ENCODE results near the gene YIF1A.

YIF1A gene

DNA sequence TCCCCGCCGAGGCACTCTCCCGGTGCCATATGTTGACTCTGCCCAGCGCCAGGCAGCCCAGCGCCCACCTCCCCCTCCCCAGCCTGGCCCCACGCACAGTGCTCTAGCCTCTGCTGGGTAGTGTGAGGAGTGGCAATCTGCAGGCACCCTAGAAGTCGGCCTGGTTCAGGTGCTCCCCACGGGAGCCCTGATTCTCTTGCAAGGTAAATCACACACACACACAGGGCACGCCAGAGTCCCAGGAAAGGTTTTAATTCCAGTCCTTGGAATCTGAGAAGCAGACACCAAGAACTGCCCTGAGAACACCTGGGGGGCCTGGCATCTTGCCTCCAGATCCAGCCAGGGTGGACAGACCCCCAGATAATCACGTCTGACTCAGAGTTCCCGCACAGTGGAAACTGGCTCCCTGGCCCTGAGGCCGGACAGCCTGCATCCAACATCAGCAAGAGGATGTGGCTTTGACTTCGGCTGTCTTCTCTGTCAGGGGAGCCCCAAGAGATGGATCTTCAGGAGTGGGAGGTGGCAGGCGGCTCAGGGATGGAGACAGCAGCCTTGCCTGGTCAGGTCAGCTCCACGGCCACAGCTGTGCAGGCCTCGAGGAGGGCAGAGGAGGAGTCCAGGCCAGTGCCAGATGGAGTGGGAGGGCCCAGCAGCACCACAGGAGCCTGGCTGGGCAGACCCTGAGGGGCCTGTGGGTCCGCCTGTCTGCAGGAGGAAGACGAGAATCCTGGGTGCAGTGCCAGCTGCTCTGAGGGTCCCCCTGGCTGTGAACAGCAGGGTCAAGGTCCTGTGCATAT, 48.4 kb upstream of the YIF1A start:
- peaks cover 0 to 50% of the 10 kb centered on the region in 2 experiments; a peak in 2 of 3 replicates for H3K36me3 ChIP-seq (ENCODE audit: control insufficient read depth in 2 of 2, insufficient read depth in 1 of 2, low read length in 2 of 2)
- no peak overlapping the region for H3K4me3 ChIP-seq (ENCODE audit: low read depth, low read length)
- H3K27ac ChIP-seq (ENCODE audit: extremely low read depth, low read depth, low read length), result no peak overlapping the region
- ChIA-PET CTCF (interaction anchor here (0.5 to 1.8 kb wide), 2 partner anchors 26 to 343 kb away, joined by 3 to 9 read pairs; no protein-coding TSS in a partner anchor), POLR2A (interaction anchor here (0.6 to 1.3 kb wide), 2 partner anchors 11 to 458 kb away, joined by 5 to 7 read pairs; partner anchors contain the start of gene B4GAT1)
- H3K4me1 ChIP-seq (ENCODE audit: control insufficient read depth, insufficient read depth, low read length), result no peaks in the 10 kb centered on the region
- TF ChIP-seq ZIC2 (tag by site-specific recombination; IDR thresholded peaks at IDR 0.05), result peak; percentile 81
- no peak for TF ChIP-seq ZNF239 (tag by site-specific recombination; IDR thresholded peaks at IDR 0.05)
- peak; percentile 51 for TF ChIP-seq ZNF335 (tag by site-specific recombination; conservative IDR thresholded peaks at IDR 0.05)
- no peak for TF ChIP-seq ZNF202 (tag by site-specific recombination; IDR thresholded peaks at IDR 0.05; ENCODE audit: borderline replicate concordance)
- no peaks in the 10 kb centered on the region for H3K9me3 ChIP-seq (ENCODE audit: control insufficient read depth, insufficient read depth, low read depth, low read length)

DNA sequence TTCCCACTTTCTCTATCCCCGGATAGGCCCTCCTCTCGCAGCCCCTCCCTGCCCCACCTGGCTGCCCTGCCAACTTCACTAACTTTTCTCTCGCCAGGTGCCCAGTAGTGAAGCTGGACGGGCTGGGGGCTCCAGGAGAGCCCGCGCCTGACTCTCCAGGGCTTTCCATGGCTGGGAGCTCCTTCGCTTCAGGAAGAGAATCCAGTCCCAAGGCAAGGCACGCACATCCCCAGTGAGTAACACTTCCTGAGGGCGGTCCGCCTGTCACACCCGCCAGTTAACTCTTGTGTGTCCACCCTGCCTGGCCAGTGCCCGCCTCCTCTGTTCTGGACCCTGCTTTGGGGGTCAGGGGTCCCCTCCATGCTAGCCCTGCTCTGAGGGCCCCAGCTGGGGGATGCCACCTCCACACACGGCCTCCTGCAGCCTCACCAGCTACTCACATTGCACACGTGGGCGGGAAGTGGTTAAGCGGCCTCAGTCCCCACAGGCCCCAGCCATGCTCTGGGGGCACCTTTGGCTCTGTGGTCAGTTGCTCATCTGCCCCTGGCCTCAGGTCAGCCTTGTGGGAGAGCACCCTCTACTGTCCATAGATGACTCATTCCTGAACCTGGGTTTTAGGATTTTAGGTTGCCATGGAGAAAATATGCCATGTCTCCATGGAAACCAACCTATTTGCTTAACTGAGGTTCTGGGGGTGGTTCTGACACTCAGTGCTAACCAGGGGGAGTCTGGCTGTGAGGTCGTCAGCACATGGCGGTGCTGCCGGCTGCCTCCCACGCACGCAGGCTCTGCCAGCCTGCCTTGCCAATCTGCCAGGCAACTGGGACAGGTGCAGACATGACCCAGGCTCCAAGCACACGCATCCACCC, 47.5 kb upstream of the YIF1A start, which contains the start of gene RIN1:
Gene RIN1 (minus strand): TSS at position 201 of the 869 bp plus-strand sequence. CDS start 32 bp downstream, at position 169.
- ChIA-PET POLR2A (interaction anchor here (0.7 to 1.9 kb wide), 6 partner anchors 8 to 47 kb away, joined by 3 to 10 read pairs (median 3); partner anchors contain the start of genes B4GAT1, BRMS1, CD248 and YIF1A), CTCF (interaction anchor here (0.5 to 1.2 kb wide), 6 partner anchors 17 to 702 kb away, joined by 3 to 6 read pairs (median 4); no protein-coding TSS in a partner anchor)
- H3K27ac ChIP-seq (ENCODE audit: extremely low read depth, low read depth, low read length), result no peak within 1 kb of the TSS
- no peak within 1 kb of the TSS for H3K4me3 ChIP-seq (ENCODE audit: low read depth, low read length)
- no peaks in the 10 kb centered on the region for H3K4me1 ChIP-seq (ENCODE audit: control insufficient read depth, insufficient read depth, low read length)
- no peaks in the 10 kb centered on the region for H3K9me3 ChIP-seq (ENCODE audit: control insufficient read depth, insufficient read depth, low read depth, low read length)
- H3K36me3 ChIP-seq (ENCODE audit: control insufficient read depth in 2 of 2, insufficient read depth in 1 of 2, low read length in 2 of 2), result peaks cover 0 to 42% of the 10 kb centered on the region in 2 experiments; a peak in 2 of 3 replicates
- TF ChIP-seq ZNF24 (tag by site-specific recombination; IDR thresholded peaks at IDR 0.05) (no peak), ZNF157 (tag by site-specific recombination; IDR thresholded peaks at IDR 0.05) (no peak), GLIS1 (tag by site-specific recombination; IDR thresholded peaks at IDR 0.05) (peak; percentile 21; the same call in 1 of the 2 replicates), IKZF3 (tag by site-specific recombination; IDR thresholded peaks at IDR 0.05) (no peak), ZNF211 (tag by site-specific recombination; IDR thresholded peaks at IDR 0.05; ENCODE audit: low read depth) (no peak), MYNN (tag by site-specific recombination; IDR thresholded peaks at IDR 0.05; ENCODE audit: borderline replicate concordance) (peak; percentile 86), ZNF302 (tag by site-specific recombination; IDR thresholded peaks at IDR 0.05; ENCODE audit: low read depth) (no peak), ZNF394 (tag by site-specific recombination; IDR thresholded peaks at IDR 0.05; ENCODE audit: borderline replicate concordance) (no peak), ZNF626 (tag by site-specific recombination; IDR thresholded peaks at IDR 0.05) (no peak), ZSCAN30 (tag by site-specific recombination; IDR thresholded peaks at IDR 0.05) (no peak), ZNF600 (tag by site-specific recombination; IDR thresholded peaks at IDR 0.05) (peak; percentile 77), KLF7 (tag by site-specific recombination; IDR thresholded peaks at IDR 0.05; ENCODE audit: borderline replicate concordance) (no peak), ZBTB48 (tag by site-specific recombination; IDR thresholded peaks at IDR 0.05) (no peak), ZNF26 (tag by site-specific recombination; IDR thresholded peaks at IDR 0.05) (no peak), ZNF112 (tag by site-specific recombination; IDR thresholded peaks at IDR 0.05) (no peak), ZNF433 (tag by site-specific recombination; IDR thresholded peaks at IDR 0.05; ENCODE audit: low read depth) (no peak), GLIS2 (tag by site-specific recombination; IDR thresholded peaks at IDR 0.05) (peak; percentile 41; the same call in 1 of the 2 replicates), ZNF843 (tag by site-specific recombination; IDR thresholded peaks at IDR 0.05) (no peak), BCL11B (tag by site-specific recombination; IDR thresholded peaks at IDR 0.05; ENCODE audit: low read depth) (no peak), ZNF488 (tag by site-specific recombination; IDR thresholded peaks at IDR 0.05) (no peak)
- TF ChIP-seq, protein P1, sequence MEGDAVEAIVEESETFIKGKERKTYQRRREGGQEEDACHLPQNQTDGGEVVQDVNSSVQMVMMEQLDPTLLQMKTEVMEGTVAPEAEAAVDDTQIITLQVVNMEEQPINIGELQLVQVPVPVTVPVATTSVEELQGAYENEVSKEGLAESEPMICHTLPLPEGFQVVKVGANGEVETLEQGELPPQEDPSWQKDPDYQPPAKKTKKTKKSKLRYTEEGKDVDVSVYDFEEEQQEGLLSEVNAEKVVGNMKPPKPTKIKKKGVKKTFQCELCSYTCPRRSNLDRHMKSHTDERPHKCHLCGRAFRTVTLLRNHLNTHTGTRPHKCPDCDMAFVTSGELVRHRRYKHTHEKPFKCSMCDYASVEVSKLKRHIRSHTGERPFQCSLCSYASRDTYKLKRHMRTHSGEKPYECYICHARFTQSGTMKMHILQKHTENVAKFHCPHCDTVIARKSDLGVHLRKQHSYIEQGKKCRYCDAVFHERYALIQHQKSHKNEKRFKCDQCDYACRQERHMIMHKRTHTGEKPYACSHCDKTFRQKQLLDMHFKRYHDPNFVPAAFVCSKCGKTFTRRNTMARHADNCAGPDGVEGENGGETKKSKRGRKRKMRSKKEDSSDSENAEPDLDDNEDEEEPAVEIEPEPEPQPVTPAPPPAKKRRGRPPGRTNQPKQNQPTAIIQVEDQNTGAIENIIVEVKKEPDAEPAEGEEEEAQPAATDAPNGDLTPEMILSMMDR (tag by site-specific recombination; IDR thresholded peaks at IDR 0.05), result peak; percentile 49; the same call in 1 of the 2 replicates
- TF ChIP-seq, protein P2, sequence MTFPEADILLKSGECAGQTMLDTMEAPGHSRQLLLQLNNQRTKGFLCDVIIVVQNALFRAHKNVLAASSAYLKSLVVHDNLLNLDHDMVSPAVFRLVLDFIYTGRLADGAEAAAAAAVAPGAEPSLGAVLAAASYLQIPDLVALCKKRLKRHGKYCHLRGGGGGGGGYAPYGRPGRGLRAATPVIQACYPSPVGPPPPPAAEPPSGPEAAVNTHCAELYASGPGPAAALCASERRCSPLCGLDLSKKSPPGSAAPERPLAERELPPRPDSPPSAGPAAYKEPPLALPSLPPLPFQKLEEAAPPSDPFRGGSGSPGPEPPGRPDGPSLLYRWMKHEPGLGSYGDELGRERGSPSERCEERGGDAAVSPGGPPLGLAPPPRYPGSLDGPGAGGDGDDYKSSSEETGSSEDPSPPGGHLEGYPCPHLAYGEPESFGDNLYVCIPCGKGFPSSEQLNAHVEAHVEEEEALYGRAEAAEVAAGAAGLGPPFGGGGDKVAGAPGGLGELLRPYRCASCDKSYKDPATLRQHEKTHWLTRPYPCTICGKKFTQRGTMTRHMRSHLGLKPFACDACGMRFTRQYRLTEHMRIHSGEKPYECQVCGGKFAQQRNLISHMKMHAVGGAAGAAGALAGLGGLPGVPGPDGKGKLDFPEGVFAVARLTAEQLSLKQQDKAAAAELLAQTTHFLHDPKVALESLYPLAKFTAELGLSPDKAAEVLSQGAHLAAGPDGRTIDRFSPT (tag by site-specific recombination; IDR thresholded peaks at IDR 0.05), result peak; percentile 37; the same call in 1 of the 2 replicates

All from HEK293 (cell line).